CD4-positive, alpha-beta T cell treated with Interferon gamma for 1 hour (primary cell): ENCODE data around the gene GPD2.
"Not testable (repeated sequence)": the region's sequence is repeated elsewhere in the genome, so short reads cannot be mapped to it uniquely, and the experiment has no call there.

Source experiments
- DNase-seq: peaks from one replicate; pipeline ENCODE4 v3.0.0-alpha.2; 2020

GPD2 gene

DNA sequence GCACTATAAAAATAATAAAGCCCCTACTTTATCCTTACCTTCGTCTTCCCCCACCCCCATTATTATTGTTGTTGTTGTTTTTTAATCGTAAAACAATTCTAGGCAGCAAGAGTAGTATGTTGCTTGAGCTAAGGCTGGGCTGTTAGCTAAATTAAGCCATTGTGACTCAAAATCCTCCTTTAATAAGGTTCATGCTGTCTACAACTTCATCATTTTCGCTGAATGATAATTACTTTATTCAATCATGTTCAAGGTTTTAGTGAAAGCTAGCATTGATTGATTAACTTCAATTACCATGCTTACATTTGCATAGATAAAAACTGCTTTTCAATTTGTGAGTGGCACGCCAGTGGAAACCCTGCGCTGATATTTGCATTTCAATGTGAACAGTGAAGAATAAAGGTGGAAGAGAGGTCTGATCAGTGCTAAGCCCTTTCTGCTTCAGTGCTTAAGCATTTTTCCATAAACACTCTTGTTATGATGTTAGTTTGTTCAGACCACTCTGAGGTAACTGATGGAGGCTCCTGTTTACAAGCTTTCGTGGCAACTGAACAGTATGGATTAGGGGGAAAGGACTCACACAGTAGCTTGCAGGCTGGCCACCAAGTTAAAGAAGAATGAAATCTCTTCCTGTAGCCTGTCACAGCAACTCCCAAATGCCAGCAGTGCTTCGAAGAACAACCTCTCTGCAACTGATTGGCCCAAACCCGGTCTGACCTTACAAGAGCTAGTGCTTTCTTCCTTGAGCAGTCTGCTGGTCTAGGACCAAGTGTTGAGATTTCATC is 156.8 kb downstream of the GPD2 start:
- DNase-seq, result no peak

DNA sequence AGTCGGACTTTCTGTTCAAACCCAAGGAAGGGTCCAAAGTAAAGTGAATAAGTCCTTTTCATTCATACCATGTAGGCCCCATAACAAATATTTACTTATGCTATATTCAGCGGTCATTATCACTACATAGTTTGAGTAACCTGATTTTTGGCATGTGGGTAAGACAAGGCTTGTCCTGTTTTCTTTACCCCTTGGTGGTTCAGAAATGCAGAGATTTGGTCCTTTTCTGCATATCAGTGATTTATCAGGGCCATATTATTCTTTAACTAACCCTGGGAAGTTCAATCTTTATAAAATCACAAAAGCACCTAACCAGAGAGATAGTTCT is 157.4 kb downstream of the GPD2 start:
- DNase-seq, result no peak

DNA sequence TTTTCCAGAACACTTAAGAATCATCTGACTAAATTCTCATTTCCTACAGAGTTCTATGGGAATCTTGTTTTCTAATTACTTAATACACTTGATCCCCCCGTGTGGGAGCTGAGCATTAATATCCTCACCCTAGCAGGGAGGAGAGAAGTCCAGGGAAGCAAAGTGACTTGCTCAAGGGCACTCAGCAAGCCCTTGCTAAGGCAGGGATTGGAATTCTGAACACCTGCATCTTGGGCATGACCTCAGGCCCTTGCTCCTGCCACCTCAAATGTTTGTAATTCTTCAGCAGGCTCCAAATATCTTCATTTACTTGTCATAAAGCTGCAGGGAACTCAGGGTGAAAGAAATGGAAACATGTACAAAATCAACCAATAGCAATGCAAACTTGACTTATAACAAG is 162.4 kb downstream of the GPD2 start:
- DNase-seq, result no peak

DNA sequence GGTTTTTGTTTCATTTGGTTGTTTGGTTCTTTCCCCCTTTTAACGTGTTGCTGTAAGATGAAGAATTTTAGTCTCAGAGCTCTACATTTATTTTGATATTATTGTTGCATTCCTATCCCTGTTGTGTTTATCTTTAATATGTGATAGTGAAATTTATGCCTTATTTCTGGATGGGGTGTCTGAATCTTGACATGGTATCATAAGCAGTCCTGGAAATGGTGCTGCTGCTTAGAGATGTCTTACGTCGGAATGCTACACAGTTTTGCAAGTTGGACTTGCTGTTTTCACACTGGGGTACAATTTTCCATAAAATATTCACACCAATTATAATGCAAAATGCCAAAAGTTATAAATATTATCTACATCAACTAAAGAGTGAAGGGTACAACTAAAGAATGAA is 164.0 kb downstream of the GPD2 start:
- DNase-seq, result no peak

DNA sequence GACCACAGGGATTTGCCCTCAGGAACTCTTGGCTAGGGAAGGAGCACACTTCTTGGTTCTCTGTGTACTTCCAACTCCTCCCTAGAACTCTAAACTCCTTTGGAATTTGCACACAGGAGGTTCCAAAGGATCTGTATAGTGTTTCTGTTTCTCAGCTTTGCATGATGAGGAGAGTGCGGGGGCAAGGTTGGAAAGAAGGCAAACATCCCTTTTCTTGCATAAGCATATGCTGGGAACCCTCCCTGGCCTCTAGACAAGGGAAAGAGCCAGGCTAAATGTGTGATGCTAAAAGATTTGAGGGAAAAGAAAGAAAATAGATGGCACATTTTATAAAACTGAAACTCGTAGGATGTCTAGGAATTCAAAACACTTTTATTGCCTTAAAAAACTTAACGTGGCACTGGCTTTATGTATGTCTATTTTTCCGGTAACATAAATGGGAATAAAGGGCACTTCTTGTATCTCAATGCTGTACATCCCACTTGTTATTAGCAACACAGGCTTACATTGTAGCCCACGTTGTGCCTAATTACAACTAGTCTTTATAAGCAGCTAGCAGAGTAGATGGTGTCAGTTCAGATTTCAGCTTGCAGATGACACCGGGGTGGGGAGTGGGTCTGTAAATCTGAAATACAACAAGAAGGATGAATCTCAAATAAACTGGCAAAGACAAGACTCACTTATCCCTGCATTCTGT is 165.8 kb downstream of the GPD2 start:
- DNase-seq, result no peak

DNA sequence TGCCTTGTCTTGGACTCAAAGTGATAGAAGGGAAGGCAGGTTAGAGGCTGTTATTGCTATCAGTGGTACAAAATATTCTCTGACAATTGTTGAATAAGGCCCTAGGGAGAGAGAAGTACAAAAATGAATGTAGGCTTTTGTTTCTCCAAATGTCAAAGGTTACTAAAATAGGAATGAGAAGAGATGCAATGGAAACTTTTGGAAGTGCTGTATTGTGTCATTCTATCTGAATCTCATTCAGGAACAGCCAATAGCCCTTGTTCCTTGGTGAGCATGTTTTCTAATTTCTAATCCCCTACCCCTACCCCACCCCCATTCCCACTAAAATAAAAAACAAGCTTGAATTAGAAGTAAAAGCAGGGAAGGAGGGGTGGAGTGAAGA is 166.4 kb downstream of the GPD2 start:
- DNase-seq, result no peak

DNA sequence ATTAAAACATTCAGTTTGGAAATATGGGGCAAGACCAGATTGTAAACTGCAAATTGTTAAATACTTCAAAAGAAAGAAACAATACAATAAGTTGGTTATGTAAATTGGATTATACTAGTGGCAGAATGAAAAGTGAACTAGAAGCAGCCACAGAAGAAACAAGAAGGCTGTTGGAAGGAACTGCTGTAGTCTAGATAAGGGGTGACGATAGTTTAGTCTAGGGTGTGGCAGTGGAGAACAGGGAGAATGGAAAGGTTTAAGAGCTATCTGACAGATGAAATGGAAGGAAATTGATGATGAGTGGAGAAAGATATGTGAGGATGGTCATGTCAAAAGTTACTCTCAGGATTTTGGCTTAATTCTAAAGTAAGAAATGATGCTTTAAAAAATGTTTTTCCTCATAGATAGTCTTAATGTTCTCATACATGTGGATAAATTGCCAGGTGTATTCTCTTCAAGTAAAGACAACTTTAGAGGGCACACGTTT is 179.7 kb downstream of the GPD2 start:
- DNase-seq, result no peak

DNA sequence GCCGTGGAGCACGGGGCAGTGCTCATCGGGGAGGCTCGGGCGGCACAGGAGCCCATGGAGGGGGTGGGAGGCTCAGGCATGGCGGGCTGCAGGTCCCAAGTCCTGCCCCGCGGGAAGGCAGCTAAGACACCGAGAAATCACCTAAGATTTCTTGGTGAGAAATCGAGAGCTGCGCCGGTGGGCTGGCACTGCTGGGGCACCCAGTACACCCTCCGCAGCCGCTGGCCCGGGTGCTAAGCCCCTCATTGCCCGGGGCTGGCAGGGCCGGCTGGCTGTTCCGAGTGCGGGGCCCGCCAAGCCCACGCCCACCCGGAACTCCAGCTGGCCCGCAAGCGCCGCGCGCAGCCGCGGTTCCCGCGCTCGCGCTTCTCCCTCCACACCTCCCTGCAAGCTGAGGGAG is 181.9 kb downstream of the GPD2 start:
- DNase-seq, result not testable (repeated sequence)

DNA sequence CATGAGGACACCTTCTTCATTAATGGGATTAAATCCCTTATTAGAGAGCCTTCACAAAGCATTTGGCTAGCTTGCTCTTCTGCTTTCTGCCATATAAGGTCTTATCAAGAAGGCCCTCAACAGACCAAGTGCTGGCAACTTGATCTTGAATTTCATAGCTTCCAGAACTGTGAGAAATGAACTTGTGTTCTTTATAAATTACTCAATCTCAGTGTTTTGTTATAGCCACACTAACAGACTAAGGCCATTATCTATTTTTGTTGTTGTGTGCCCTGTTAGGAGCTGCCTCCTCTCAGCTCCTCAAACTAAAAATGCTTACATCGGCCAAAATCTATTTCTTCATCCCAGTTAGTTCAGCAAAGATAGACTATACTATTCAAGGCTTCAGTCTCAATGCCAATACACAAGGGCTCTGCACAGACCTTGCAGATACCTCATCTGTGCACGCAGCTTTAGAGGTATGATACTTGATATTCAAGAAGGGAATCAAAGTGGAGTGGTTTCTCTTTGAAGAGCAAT is 182.9 kb downstream of the GPD2 start:
- DNase-seq, result no peak

DNA sequence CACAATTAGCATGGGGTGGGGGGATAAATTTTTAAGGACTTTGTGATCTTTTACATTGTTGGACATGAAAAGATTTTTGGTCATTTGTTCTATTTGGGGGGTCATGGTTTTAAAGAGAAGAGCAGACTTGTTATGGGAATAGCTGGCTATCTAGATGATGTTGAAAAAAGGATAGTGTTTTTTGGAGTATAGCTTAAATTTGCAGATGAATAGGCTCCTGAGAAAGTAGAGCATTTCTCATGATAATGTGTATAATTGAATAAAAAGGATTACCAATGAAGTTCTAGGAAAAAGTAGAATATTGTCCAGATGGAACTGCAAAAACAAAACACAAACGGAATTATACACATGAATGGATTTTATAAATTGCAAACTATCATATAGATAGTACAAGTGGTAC is 186.3 kb downstream of the GPD2 start:
- no peak for DNase-seq

DNA sequence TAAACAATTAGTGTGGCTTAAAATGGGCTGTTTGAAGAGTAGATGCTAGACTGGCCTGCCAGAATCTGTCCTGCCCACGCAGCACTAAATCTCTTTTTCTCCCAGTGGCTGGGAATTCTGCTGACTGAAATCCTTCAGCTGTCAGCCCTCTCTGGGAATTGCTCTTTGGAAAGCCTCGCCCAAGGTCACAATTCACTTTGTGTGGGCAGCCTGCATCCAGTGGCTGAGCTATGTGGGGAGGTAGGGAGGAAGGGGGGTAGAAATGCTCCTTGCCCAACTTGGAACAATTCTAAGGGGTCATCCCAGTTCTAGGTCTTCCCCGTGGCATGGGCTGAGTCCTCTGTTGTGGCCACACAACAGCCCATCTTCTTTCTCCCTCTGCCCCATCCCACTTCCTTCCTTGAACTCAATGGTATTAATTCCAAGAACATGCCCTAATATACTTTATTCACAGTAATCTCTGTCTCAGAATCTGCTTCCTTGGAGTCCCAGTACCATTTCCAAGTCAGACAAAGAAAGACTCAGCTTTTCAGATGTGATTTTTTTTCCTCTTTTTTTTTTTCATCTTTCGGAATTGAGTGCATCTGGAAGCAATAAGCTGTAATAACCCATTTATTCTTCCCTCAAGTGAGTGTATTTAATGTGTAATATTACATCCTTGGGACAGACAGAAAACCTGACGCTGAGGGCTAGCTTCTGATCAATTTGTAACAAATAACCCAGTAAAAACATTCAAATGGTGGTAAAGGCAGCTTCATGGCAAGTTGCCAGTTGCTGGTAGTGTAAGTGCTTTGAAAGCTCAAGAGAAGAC is 189.4 kb downstream of the GPD2 start:
- DNase-seq, result no peak

DNA sequence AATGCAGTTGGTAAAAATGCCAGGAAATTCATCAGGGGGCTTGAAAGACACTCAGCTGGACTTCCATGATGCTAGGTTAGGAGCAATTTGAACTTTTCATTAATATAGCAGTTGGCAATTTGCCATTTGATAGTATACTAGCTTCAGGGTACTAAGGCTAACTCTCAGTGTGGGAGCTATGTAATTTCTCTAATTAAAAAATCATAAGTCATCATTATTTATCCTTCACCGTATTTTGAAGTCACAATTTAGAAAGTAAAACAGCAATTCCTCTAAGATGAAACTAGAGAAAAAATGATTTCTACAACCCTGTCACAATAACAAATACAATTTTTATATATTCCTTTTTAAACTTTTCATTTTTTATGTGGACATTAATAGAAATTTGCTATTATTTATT is 190.8 kb downstream of the GPD2 start:
- DNase-seq, result no peak

DNA sequence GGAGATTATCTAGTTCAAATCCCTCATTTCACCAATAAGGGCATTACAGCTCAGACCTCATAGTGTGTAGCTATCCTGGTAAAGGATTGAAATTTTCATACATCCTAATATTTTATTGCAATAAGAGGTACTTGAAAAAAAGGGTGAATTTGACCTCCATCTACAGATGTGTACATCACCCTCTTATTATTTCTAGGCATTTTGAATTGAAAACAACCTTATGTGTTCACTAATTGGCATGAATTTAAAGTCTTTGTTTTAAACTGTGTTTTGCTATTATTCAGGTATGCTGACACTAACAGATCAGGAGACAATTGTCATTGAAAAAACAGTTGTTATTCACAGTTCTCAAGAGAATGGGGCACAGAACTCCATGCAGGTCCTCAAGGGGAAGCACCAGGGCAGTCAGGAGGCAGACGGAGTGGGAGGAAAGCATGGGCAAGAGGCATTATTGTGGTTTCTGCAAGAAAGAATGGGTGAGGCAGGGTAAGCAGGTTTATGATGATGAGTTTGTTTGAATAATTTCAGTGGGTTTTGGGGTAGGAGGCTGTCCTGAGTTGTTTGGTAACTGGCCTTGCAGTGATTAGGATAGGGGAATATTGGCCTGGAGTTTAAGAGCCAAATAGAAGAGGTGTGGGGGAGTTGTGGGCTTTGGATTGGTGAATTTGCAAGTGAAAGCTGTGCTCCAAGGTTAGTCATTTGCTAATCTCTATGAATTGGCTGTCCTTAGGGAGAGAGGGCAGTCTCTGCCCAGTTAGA is 194.6 kb downstream of the GPD2 start:
- no peak for DNase-seq

DNA sequence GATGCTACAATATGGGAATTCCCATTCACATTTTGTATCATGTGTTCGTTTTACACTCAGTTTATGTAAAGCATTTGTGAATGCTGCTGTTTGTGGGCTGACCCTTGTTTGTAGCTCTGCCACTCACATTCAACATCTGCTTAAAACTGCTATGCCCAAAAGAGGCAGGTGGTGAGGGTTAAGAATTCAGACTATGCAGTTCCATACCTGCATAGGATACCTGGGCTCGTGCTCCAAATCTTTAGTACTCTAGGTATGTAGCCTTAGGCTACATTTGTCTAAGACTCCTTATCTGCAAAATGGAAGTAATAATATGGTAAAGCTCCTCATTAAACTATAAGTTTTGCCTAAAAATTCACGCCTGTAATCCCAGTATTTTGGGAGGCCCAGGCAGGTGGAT is 199.5 kb downstream of the GPD2 start:
- no peak for DNase-seq
